HEK293T (cell line): ENCODE measurements around the gene POTEM.
"Not testable (repeated sequence)": the region's sequence is repeated elsewhere in the genome, so short reads cannot be mapped to it uniquely, and the experiment has no call there.

Experiments
- ARNT ChIP-seq: fragments of 450-650 bp; IDR thresholded peaks from 2 replicates; pipeline ENCODE4 v1.6.1; 2017; ENCODE audit warnings: mild to moderate bottlenecking
- BHLHE40 ChIP-seq: fragments of 450-650 bp; IDR thresholded peaks from 2 replicates; pipeline ENCODE4 v1.6.1; 2016; ENCODE audit warnings: mild to moderate bottlenecking, moderate library complexity, borderline replicate concordance
- ELF4 ChIP-seq: fragments of 450-650 bp; IDR thresholded peaks from 2 replicates; pipeline ENCODE4 v1.6.1; 2017; ENCODE audit warnings: antibody characterized with exemption
- FOXA1 ChIP-seq: fragments of 450-650 bp; IDR thresholded peaks from 2 replicates; pipeline ENCODE4 v1.6.1; 2016; ENCODE audit warnings: mild to moderate bottlenecking
- FOXK2 ChIP-seq: fragments of 450-650 bp; IDR thresholded peaks from 2 replicates; pipeline ENCODE4 v1.6.1; 2016; ENCODE audit warnings: mild to moderate bottlenecking
- FOXM1 ChIP-seq: fragments of 450-650 bp; IDR thresholded peaks from 2 replicates; pipeline ENCODE4 v1.6.1; 2017; ENCODE audit warnings: mild to moderate bottlenecking, borderline replicate concordance
- HDGF ChIP-seq: fragments of 450-650 bp; IDR thresholded peaks from 2 replicates; pipeline ENCODE4 v1.6.1; 2017; ENCODE audit warnings: antibody characterized with exemption, borderline replicate concordance
- L3MBTL2 ChIP-seq: fragments of 450-650 bp; conservative IDR thresholded peaks from 2 replicates; pipeline ENCODE4 v1.6.1; 2016; ENCODE audit warnings: mild to moderate bottlenecking
- LEF1 ChIP-seq: fragments of 450-650 bp; IDR thresholded peaks from 2 replicates; pipeline ENCODE4 v1.6.1; 2017; ENCODE audit warnings: mild to moderate bottlenecking, borderline replicate concordance
- NFRKB ChIP-seq: fragments of 450-650 bp; IDR thresholded peaks from 2 replicates; pipeline ENCODE4 v1.6.1; 2016; ENCODE audit warnings: mild to moderate bottlenecking, moderate library complexity
- SP1 ChIP-seq: fragments of 450-650 bp; IDR thresholded peaks from 2 replicates; pipeline ENCODE4 v1.6.1; 2017
- SUZ12 ChIP-seq: fragments of 450-650 bp; IDR thresholded peaks from 2 replicates; pipeline ENCODE4 v1.6.1; 2016; ENCODE audit warnings: mild to moderate bottlenecking
- ZNF384 ChIP-seq: fragments of 450-650 bp; IDR thresholded peaks from 2 replicates; pipeline ENCODE4 v1.6.1; 2016

- TF ChIP-seq BHLHE40, ZNF384, SP1, FOXM1, FOXK2, LEF1, NFRKB, ELF4, FOXA1, L3MBTL2, HDGF, SUZ12, ARNT: not testable (repeated sequence)
These were observed 30.4 kb upstream of the POTEM start for GRCh38 chr14:18936848-18937247.
